ENCODE results near the gene USP53.

USP53 gene

DNA sequence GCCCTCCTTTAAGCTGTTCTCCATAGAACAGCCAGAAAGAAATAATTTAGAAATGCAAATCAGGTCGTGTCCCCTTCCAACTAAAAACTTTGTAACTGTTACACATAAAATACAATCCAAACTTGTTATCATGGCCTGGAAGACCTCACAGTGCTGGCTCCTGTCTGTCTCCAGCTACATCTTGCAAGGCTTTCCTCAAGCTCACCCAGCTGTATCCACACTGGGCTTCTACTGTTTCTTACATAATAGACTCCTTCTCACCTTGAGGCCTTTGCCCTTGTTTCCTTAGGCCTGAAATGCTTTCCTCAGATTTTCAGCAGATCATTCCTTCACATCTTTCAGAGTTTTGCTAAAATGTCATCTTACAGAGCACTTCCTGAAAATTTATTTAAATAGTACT lies 33.5 kb upstream of the USP53 start:
- H3K27me3 ChIP-seq (replicated peaks; ENCODE audit: insufficient read depth, low read length) = no peaks in the 10 kb centered on the region
- no peak overlapping the region for H3K9ac ChIP-seq (ENCODE audit: low read length)
- H3K9me3 ChIP-seq (replicated peaks; ENCODE audit: insufficient read depth, low read length) = no peaks in the 10 kb centered on the region
- no peaks in the 10 kb centered on the region for H3K4me1 ChIP-seq (ENCODE audit: low read length)
- TF ChIP-seq CTCF (IDR thresholded peaks at IDR 0.05; ENCODE audit: low read length) (no peak), EZH2 (optimal IDR thresholded peaks at IDR 0.05; ENCODE audit: low read depth, low read length) (no peak), EZH2phosphoT487 (IDR thresholded peaks at IDR 0.05; ENCODE audit: low read length) (no peak)
- no peak overlapping the region for H3K4me3 ChIP-seq (ENCODE audit: low read length)
- no peak overlapping the region for H3K27ac ChIP-seq (ENCODE audit: low read length)
- no peak for DNase-seq
- H4K20me1 ChIP-seq (ENCODE audit: insufficient read depth, low read length) = no peaks in the 10 kb centered on the region
- no peaks in the 10 kb centered on the region for H3F3A ChIP-seq (ENCODE audit: insufficient read depth, low read length)
- H2AFZ ChIP-seq (ENCODE audit: low read length) = no peak overlapping the region
- H3K4me2 ChIP-seq (ENCODE audit: low read depth, low read length) = no peak overlapping the region
- no peaks in the 10 kb centered on the region for H3K36me3 ChIP-seq (replicated peaks; ENCODE audit: insufficient read depth, low read length)
- H3K79me2 ChIP-seq (ENCODE audit: low read length) = no peaks in the 10 kb centered on the region
- no peaks in the 10 kb centered on the region for H3K9me2 ChIP-seq (replicated peaks; ENCODE audit: insufficient read depth, low read length)

DNA sequence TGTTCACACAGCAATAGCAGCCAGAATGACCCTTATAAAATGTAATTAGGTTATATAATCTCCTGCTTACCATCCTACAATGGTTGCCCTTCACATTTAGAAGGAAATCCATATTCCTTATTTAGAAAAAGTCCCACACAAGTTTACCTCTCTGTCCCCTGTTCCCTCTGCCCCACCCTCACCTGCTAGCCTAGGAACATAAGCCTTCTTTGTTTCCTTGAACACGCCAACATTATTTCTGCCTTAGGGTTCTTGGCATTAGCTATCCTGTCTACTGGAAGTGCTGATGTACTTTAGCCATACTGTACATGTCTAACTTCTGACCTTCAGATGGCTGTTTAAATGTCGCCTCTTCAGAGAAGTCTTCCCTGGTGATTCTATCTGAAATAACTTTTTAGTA lies 28.4 kb upstream of the USP53 start:
- Histone ChIP-seq H3K27ac (ENCODE audit: low read length) (no peak overlapping the region), H3K4me1 (ENCODE audit: low read length) (no peaks in the 10 kb centered on the region), H3F3A (ENCODE audit: insufficient read depth, low read length) (no peaks in the 10 kb centered on the region), H3K27me3 (replicated peaks; ENCODE audit: insufficient read depth, low read length) (no peaks in the 10 kb centered on the region), H3K36me3 (replicated peaks; ENCODE audit: insufficient read depth, low read length) (no peaks in the 10 kb centered on the region), H4K20me1 (ENCODE audit: insufficient read depth, low read length) (no peaks in the 10 kb centered on the region), H3K9me3 (replicated peaks; ENCODE audit: insufficient read depth, low read length) (no peaks in the 10 kb centered on the region), H3K79me2 (ENCODE audit: low read length) (no peaks in the 10 kb centered on the region), H3K9me2 (replicated peaks; ENCODE audit: insufficient read depth, low read length) (no peaks in the 10 kb centered on the region), H3K9ac (ENCODE audit: low read length) (no peak overlapping the region), H2AFZ (ENCODE audit: low read length) (no peak overlapping the region), H3K4me2 (ENCODE audit: low read depth, low read length) (no peak overlapping the region), H3K4me3 (ENCODE audit: low read length) (no peak overlapping the region)
- no peak for TF ChIP-seq EZH2 (optimal IDR thresholded peaks at IDR 0.05; ENCODE audit: low read depth, low read length)
- TF ChIP-seq EZH2phosphoT487 (IDR thresholded peaks at IDR 0.05; ENCODE audit: low read length) = no peak
- no peak for TF ChIP-seq CTCF (IDR thresholded peaks at IDR 0.05; ENCODE audit: low read length)
- DNase-seq = no peak

- Histone ChIP-seq H3K4me1 (ENCODE audit: low read length) (no peaks in the 10 kb centered on the region), H3K4me2 (ENCODE audit: low read depth, low read length) (no peak overlapping the region), H3K9ac (ENCODE audit: low read length) (no peak overlapping the region), H3K9me3 (replicated peaks; ENCODE audit: insufficient read depth, low read length) (no peaks in the 10 kb centered on the region), H4K20me1 (ENCODE audit: insufficient read depth, low read length) (no peaks in the 10 kb centered on the region), H3K79me2 (ENCODE audit: low read length) (no peaks in the 10 kb centered on the region), H3K9me2 (replicated peaks; ENCODE audit: insufficient read depth, low read length) (no peaks in the 10 kb centered on the region), H3K4me3 (ENCODE audit: low read length) (no peak overlapping the region), H2AFZ (ENCODE audit: low read length) (no peak overlapping the region), H3K27ac (ENCODE audit: low read length) (no peak overlapping the region), H3K27me3 (replicated peaks; ENCODE audit: insufficient read depth, low read length) (no peaks in the 10 kb centered on the region), H3K36me3 (replicated peaks; ENCODE audit: insufficient read depth, low read length) (no peaks in the 10 kb centered on the region), H3F3A (ENCODE audit: insufficient read depth, low read length) (no peaks in the 10 kb centered on the region)
- TF ChIP-seq EZH2 (optimal IDR thresholded peaks at IDR 0.05; ENCODE audit: low read depth, low read length) = no peak
- TF ChIP-seq CTCF (IDR thresholded peaks at IDR 0.05; ENCODE audit: low read length) = no peak
- no peak for TF ChIP-seq EZH2phosphoT487 (IDR thresholded peaks at IDR 0.05; ENCODE audit: low read length)
- DNase-seq = no peak
Observed at GRCh38 chr4:119189638-119190037, 22.9 kb upstream of the USP53 start.

Measured in MM.1S (cell line).